ENCODE measurements around the gene CASD1.

DNA sequence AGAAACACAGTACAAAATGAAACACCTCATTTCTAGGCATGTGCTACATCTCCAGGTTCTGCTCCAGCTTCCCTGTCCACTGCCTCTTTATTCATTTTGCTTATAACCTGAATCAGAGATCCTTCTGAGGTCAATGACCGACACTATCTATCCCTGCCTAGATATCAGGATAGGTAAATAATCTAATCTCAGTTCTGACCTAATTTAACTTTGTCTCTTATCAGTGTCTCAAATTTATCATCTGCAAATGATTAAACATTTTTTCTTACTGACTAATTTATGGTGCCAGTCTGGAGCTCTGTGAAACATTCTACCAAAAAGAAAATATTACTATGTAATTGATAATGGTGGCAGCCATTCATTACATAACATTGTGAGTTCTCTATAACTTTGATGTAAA is 85.3 kb downstream of the CASD1 start:
- TF ChIP-seq POLR2A (IDR thresholded peaks at IDR 0.05) = no peak
- TF ChIP-seq, protein P1, sequence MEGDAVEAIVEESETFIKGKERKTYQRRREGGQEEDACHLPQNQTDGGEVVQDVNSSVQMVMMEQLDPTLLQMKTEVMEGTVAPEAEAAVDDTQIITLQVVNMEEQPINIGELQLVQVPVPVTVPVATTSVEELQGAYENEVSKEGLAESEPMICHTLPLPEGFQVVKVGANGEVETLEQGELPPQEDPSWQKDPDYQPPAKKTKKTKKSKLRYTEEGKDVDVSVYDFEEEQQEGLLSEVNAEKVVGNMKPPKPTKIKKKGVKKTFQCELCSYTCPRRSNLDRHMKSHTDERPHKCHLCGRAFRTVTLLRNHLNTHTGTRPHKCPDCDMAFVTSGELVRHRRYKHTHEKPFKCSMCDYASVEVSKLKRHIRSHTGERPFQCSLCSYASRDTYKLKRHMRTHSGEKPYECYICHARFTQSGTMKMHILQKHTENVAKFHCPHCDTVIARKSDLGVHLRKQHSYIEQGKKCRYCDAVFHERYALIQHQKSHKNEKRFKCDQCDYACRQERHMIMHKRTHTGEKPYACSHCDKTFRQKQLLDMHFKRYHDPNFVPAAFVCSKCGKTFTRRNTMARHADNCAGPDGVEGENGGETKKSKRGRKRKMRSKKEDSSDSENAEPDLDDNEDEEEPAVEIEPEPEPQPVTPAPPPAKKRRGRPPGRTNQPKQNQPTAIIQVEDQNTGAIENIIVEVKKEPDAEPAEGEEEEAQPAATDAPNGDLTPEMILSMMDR (IDR thresholded peaks at IDR 0.05 in 8 of 11, conservative IDR thresholded peaks at IDR 0.05 in 3 of 11) = no peak
